H1 (cell line): ENCODE measurements around the gene ACSF2. TPM values are rescaled to one million over a fixed set of nuclear protein-coding genes. Genes with fewer than 3 reads are reported as not detected.

Experiments
- CTCF ChIA-PET: fragments of 300-600 bp; sonication (Branson Sonifier 250); formaldehyde crosslinking; loops from one replicate; lab custom pipeline; 2021; ENCODE audit not compliant: partially characterized antibody; lab: Charles Lee
- POLR2A ChIA-PET: fragments of 300-600 bp; sonication (Branson Sonifier 250); formaldehyde crosslinking; loops from one replicate; lab custom pipeline; 2021; ENCODE audit warnings: inconsistent platforms; ENCODE audit not compliant: partially characterized antibody; lab: Charles Lee
- DNase-seq, 2 experiments: peaks; one replicate each; pipeline versions ENCODE4 v3.0.0 to v3.0.0-alpha.2; 2010 to 2022; ENCODE audit warnings: low spot score in 2 of 2, low read depth in 1 of 2, mixed read lengths in 1 of 2
- FAIRE-seq: peaks from 2 replicates; lab custom pipeline; 2011; peaks lifted over from hg19 to GRCh38; lab: Jason Lieb, UNC
- H2AFZ ChIP-seq: 2 replicates; pipeline ENCODE4 v1.8.1; 2012; ENCODE audit warnings: low read length, inconsistent platforms
- H2AK5ac ChIP-seq: 2 replicates; pipeline ENCODE4 v1.6.1; 2013; ENCODE audit warnings: low read depth, low read length
- H2BK120ac ChIP-seq: replicated peaks from 2 replicates; pipeline ENCODE3; 2013; ENCODE audit warnings: low read depth, low read length, inconsistent platforms
- H2BK12ac ChIP-seq: 2 replicates; pipeline ENCODE4 v1.6.1; 2013; ENCODE audit warnings: low read depth, low read length
- H2BK15ac ChIP-seq: 2 replicates; pipeline ENCODE4 v1.6.1; 2013; ENCODE audit warnings: low read length
- H2BK20ac ChIP-seq: 2 replicates; pipeline ENCODE4 v1.6.1; 2013; ENCODE audit warnings: low read length
- H2BK5ac ChIP-seq: 2 replicates; pipeline ENCODE4 v1.6.1; 2013; ENCODE audit warnings: low read depth, low read length
- H3K14ac ChIP-seq: 2 replicates; pipeline ENCODE4 v1.6.1; 2013; ENCODE audit warnings: inconsistent platforms; ENCODE audit not compliant: insufficient read length
- H3K18ac ChIP-seq: 2 replicates; pipeline ENCODE4 v1.6.1; 2013; ENCODE audit warnings: low read length; ENCODE audit errors: extremely low read depth
- H3K23ac ChIP-seq: 2 replicates; pipeline ENCODE4 v1.6.1; 2013; ENCODE audit warnings: inconsistent platforms; ENCODE audit not compliant: insufficient read length
- H3K23me2 ChIP-seq: 2 replicates; pipeline ENCODE4 v1.6.1; 2013; ENCODE audit warnings: low read depth, low read length
- H3K27ac ChIP-seq: 2 replicates; pipeline ENCODE4 v1.6.1; 2011; ENCODE audit warnings: low read depth, low read length, inconsistent platforms
- H3K27me3 ChIP-seq, 4 experiments: replicated peaks in 1 of 4; 1 replicate in 1 of 4; 2 replicates in 3 of 4; pipeline versions ENCODE4 v1.6.1 to v1.8.1; 2011 to 2013; ENCODE audit warnings: low read length in 3 of 4, mild to moderate bottlenecking in 3 of 4, inconsistent platforms in 2 of 4, mixed read lengths in 2 of 4, moderate library complexity in 1 of 4; ENCODE audit not compliant: control insufficient read depth in 3 of 4, insufficient read depth in 3 of 4; ENCODE audit errors: extremely low read depth in 1 of 4
- H3K36me3 ChIP-seq, 4 experiments: 2 replicates each; pipeline versions ENCODE4 v1.6.1 to v1.8.1; 2011 to 2013; ENCODE audit warnings: mild to moderate bottlenecking in 4 of 4, low read length in 3 of 4, moderate library complexity in 2 of 4, control low read depth in 1 of 4, inconsistent platforms in 1 of 4; ENCODE audit not compliant: insufficient read depth in 4 of 4, control insufficient read depth in 2 of 4
- H3K4ac ChIP-seq: replicated peaks from 2 replicates; pipeline ENCODE3; 2013; ENCODE audit warnings: low read length, low read depth, mixed read lengths, inconsistent platforms; ENCODE audit not compliant: insufficient read length
- H3K4me1 ChIP-seq, 4 experiments: replicated peaks in 1 of 4; 1 replicate in 1 of 4; 2 replicates in 3 of 4; pipeline versions ENCODE4 v1.6.1 to v1.8.1; 2011 to 2013; ENCODE audit warnings: low read length in 3 of 4, inconsistent platforms in 2 of 4, mixed read lengths in 1 of 4; ENCODE audit not compliant: insufficient read depth in 4 of 4, control insufficient read depth in 3 of 4
- H3K4me2 ChIP-seq, 2 experiments: 2 replicates each; pipeline versions ENCODE4 v1.6.1 to v1.8.1; 2011 to 2013; ENCODE audit warnings: low read depth in 2 of 2, low read length in 2 of 2, control low read depth in 1 of 2, inconsistent platforms in 1 of 2, mild to moderate bottlenecking in 1 of 2; ENCODE audit not compliant: insufficient read depth in 1 of 2
- H3K4me3 ChIP-seq, 4 experiments: fragments of 200-600, 300-600 bp in 1 of 4; sonication (generic), shearing (Covaris generic), sonication (Bioruptor Twin) in 1 of 4; 2 replicates each; pipeline versions ENCODE4 v1.5.1 to v1.8.1; 2011 to 2016; ENCODE audit warnings: low read length in 4 of 4, low read depth in 3 of 4, control low read depth in 2 of 4, inconsistent platforms in 2 of 4, mild to moderate bottlenecking in 2 of 4, mixed read lengths in 1 of 4, moderate library complexity in 1 of 4; ENCODE audit not compliant: insufficient read depth in 2 of 4; ENCODE audit errors: extremely low read depth in 1 of 4
- H3K56ac ChIP-seq: replicated peaks from 2 replicates; pipeline ENCODE3; 2013; ENCODE audit warnings: low read depth, mild to moderate bottlenecking, mixed read lengths, low read length, inconsistent platforms; ENCODE audit not compliant: insufficient read length
- H3K79me1 ChIP-seq: 2 replicates; pipeline ENCODE4 v1.6.1; 2013; ENCODE audit warnings: low read depth, low read length, control low read depth
- H3K79me2 ChIP-seq, 2 experiments: 2 replicates each; pipeline versions ENCODE4 v1.6.1 to v1.8.1; 2012 to 2013; ENCODE audit warnings: low read length in 2 of 2, mild to moderate bottlenecking in 2 of 2, inconsistent platforms in 1 of 2; ENCODE audit not compliant: insufficient read depth in 2 of 2, control insufficient read depth in 1 of 2
- H3K9ac ChIP-seq, 4 experiments: replicated peaks in 1 of 4; 1 replicate in 1 of 4; 2 replicates in 3 of 4; pipeline versions ENCODE4 v1.6.1 to v1.8.1; 2011 to 2013; ENCODE audit warnings: low read depth in 3 of 4, low read length in 3 of 4, control low read depth in 2 of 4, mild to moderate bottlenecking in 2 of 4, moderate library complexity in 2 of 4, inconsistent platforms in 1 of 4; ENCODE audit errors: extremely low read depth in 1 of 4
- H3K9me3 ChIP-seq, 2 experiments: 2 replicates each; pipeline versions ENCODE4 v1.6.1 to v1.8.1; 2012 to 2013; ENCODE audit warnings: mild to moderate bottlenecking in 2 of 2, moderate library complexity in 2 of 2, control low read depth in 1 of 2, inconsistent platforms in 1 of 2, low read depth in 1 of 2, low read length in 1 of 2, mixed read lengths in 1 of 2; ENCODE audit not compliant: insufficient read depth in 2 of 2
- H4K20me1 ChIP-seq, 2 experiments: replicated peaks in 1 of 2; 2 replicates each; pipeline versions ENCODE3 to v1.8.1; 2011 to 2013; ENCODE audit warnings: inconsistent platforms in 2 of 2, low read length in 2 of 2, mild to moderate bottlenecking in 1 of 2; ENCODE audit not compliant: insufficient read depth in 2 of 2, control insufficient read depth in 1 of 2
- H4K5ac ChIP-seq: 2 replicates; pipeline ENCODE4 v1.6.1; 2013; ENCODE audit warnings: low read length, low read depth, mixed read lengths, inconsistent platforms; ENCODE audit not compliant: insufficient read length
- H4K8ac ChIP-seq: 2 replicates; pipeline ENCODE4 v1.8.0; 2013; ENCODE audit warnings: mild to moderate bottlenecking, moderate library complexity, low read length, inconsistent platforms; ENCODE audit not compliant: insufficient read depth; ENCODE audit errors: extremely low read depth
- H4K91ac ChIP-seq: replicated peaks from 2 replicates; pipeline ENCODE3; 2013; ENCODE audit warnings: low read length, mixed read lengths, inconsistent platforms; ENCODE audit not compliant: insufficient read length
- BRCA1 ChIP-seq: IDR thresholded peaks from 2 replicates; pipeline ENCODE4 v1.6.1; 2012; ENCODE audit warnings: low read depth, low read length, improper control_type of control experiment
- CHD1 ChIP-seq: IDR thresholded peaks from 2 replicates; pipeline ENCODE4 v1.6.1; 2012; ENCODE audit warnings: low read depth, low read length, improper control_type of control experiment
- HDAC2 ChIP-seq, 2 experiments: fragments of 300-600 bp in 1 of 2; sonication (generic) in 1 of 2; IDR thresholded peaks; 2 replicates each; pipeline ENCODE4 v1.6.1; 2011 to 2012; ENCODE audit warnings: low read depth in 2 of 2, low read length in 2 of 2, mild to moderate bottlenecking in 2 of 2, moderate library complexity in 2 of 2, borderline replicate concordance in 1 of 2, inconsistent platforms in 1 of 2
- KDM5A ChIP-seq: fragments of 200-600 bp; IDR thresholded peaks from 2 replicates; pipeline ENCODE4 v1.7.1; 2012; ENCODE audit warnings: mild to moderate bottlenecking, low read length, inconsistent platforms, mixed read lengths
- POU5F1 ChIP-seq: IDR thresholded peaks from 2 replicates; pipeline ENCODE4 v1.6.1; 2011; ENCODE audit warnings: low read depth, mild to moderate bottlenecking, low read length, moderate library complexity
- SP1 ChIP-seq: IDR thresholded peaks from 2 replicates; pipeline ENCODE4 v1.6.1; 2011; ENCODE audit warnings: low read depth, low read length
- SRF ChIP-seq: IDR thresholded peaks from 2 replicates; pipeline ENCODE4 v1.6.1; 2011; ENCODE audit warnings: mild to moderate bottlenecking, low read depth, low read length, moderate library complexity
- TAF7 ChIP-seq: optimal IDR thresholded peaks from 2 replicates; pipeline ENCODE3; 2011; ENCODE audit warnings: low read depth, mild to moderate bottlenecking, inconsistent platforms, low read length, moderate library complexity, borderline replicate concordance
- TCF12 ChIP-seq: IDR thresholded peaks from 2 replicates; pipeline ENCODE4 v1.6.1; 2011; ENCODE audit warnings: low read depth, mild to moderate bottlenecking, low read length
- WGBS, 2 experiments: shearing (Covaris generic) in 1 of 2; methylation state at CpG; one replicate each; pipeline versions ENCODE4 v1.1.6 to v1.1.7; 2013 to 2015; ENCODE audit warnings: low lambda C conversion rate in 2 of 2, mixed read lengths in 2 of 2, inconsistent platforms in 1 of 2, low coverage in 1 of 2, missing lambda C conversion rate in 1 of 2; ENCODE audit not compliant: insufficient replicate concordance in 2 of 2, insufficient coverage in 1 of 2, insufficient read length in 1 of 2; ENCODE audit errors: extremely low coverage in 1 of 2, missing lambda C conversion rate in 1 of 2; 5-methylcytosine and 5-hydroxymethylcytosine counted together
- polyA plus RNA-seq, 7 experiments: library from polyadenylated mRNA; depleted of rRNA in 3 of 7; stranded (reverse) in 5 of 7; unstranded in 2 of 7; fragments of >200 nt in 5 of 7; fragments of 200-250 nt in 2 of 7; gene quantifications; 1 replicate in 5 of 7; 2 replicates in 1 of 7; 4 replicates in 1 of 7; pipeline versions ENCODE4 v1.2.1 to v1.2.3, GENCODE V29; 2011 to 2013; ENCODE audit warnings: missing spikeins in 2 of 7, mixed read lengths in 2 of 7
- total RNA-seq: library from RNA; stranded (reverse); fragmentation: NEBNext Ultra II Directional; extraction: Animal tissue kit (Norgen Biotek cat#: 25700); gene quantifications from 2 replicates; pipeline ENCODE4 v1.2.1, GENCODE V29; 2021

Gene ACSF2
- total and polyA plus RNA-seq, 2 of the 8 experiments (the other 6 are each of a cell fraction or from before 2014, with no cell fraction given), result 14.5 to 16.3 TPM

DNA sequence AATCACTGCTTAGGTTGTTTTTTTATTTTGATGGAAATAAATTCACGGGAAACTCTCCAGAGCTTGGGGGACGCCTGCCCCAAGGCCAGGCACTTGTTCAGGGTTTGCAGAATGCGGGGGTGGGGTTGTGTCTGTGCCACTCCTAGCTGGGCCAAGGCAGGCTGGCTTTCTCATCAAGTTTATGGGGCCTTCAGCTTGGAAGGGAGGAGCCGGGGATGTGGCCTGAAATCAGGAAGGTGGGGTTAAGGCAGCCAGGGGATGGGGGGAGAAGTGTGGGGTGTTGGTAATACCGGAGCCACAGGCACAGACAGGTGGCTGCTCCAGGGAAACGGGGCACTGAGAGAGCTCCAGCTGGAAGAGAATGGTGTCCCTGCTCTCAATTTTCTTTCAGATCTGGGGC is 44.4 kb downstream of the ACSF2 start:
- H3K79me2 ChIP-seq, result no peaks in the 10 kb centered on the region
- H3K27ac ChIP-seq, result no peak overlapping the region
- H3K14ac ChIP-seq, result no peak overlapping the region
- H3K23me2 ChIP-seq, result peaks cover 7% of the 10 kb centered on the region; the same call in 1 of the 2 replicates
- H3K56ac ChIP-seq, result no peak overlapping the region
- no peak overlapping the region for H2BK120ac ChIP-seq
- H3K9ac ChIP-seq, result no peak overlapping the region
- H2AFZ ChIP-seq, result no peak overlapping the region
- H2BK12ac ChIP-seq, result no peak overlapping the region
- peaks cover 0 to 6% of the 10 kb centered on the region in 2 experiments for H4K20me1 ChIP-seq
- H2BK15ac ChIP-seq, result no peak overlapping the region
- H3K9me3 ChIP-seq, result no peaks in the 10 kb centered on the region
- H3K18ac ChIP-seq, result no peak overlapping the region
- H3K36me3 ChIP-seq, result no peaks in the 10 kb centered on the region
- peaks cover 8 to 39% (median 27%) of the 10 kb centered on the region in 4 experiments; a peak in 6 of 7 replicates for H3K27me3 ChIP-seq
- POLR2A ChIA-PET, result interaction anchor here (0.7 to 1.1 kb wide), 4 partner anchors 9 to 137 kb away, joined by 3 read pairs; partner anchors contain the start of gene LRRC59
- peaks cover 0 to 17% (median 7%) of the 10 kb centered on the region in 4 experiments; a peak in 6 of 7 replicates for H3K4me1 ChIP-seq
- no peak overlapping the region for H4K91ac ChIP-seq
- CTCF ChIA-PET, result interaction anchor here (0.7 to 8.8 kb wide), 5 partner anchors 27 to 89 kb away, joined by 3 to 49 read pairs (median 4); partner anchors contain the start of gene LRRC59
- no peak overlapping the region for H4K5ac ChIP-seq
- no peak overlapping the region for H4K8ac ChIP-seq
- DNase-seq (no peak), FAIRE-seq (no peak)
- no peak overlapping the region for H3K4me3 ChIP-seq
- WGBS, 2 experiments, result 67% methylated on average over 6 of the region's 6 CpGs; no CpG with 5 or more reads in 1 of the 2 experiments
- H3K23ac ChIP-seq, result no peak overlapping the region
- no peak overlapping the region for H3K4ac ChIP-seq
- no peaks in the 10 kb centered on the region for H3K79me1 ChIP-seq
- H2AK5ac ChIP-seq, result no peak overlapping the region
- no peak overlapping the region for H2BK5ac ChIP-seq
- no peak overlapping the region for H3K4me2 ChIP-seq
- H2BK20ac ChIP-seq, result no peak overlapping the region
- TF ChIP-seq TCF12 (no peak), POU5F1 (no peak), SP1 (no peak), BRCA1 (no peak), SRF (no peak), HDAC2 (IDR thresholded peaks at IDR 0.05; ENCODE audit: borderline replicate concordance in 1 of 2, low read depth in 2 of 2, low read length in 2 of 2) (no peak), TAF7 (no peak), CHD1 (no peak), KDM5A (no peak)
